H1 (cell line): Measurements from ENCODE around the gene GBF1. TPM values are rescaled to one million over a fixed set of nuclear protein-coding genes. Genes with fewer than 3 reads are reported as not detected.

ENCODE experiments used
- CTCF ChIA-PET: fragments of 300-600 bp; sonication (Branson Sonifier 250); formaldehyde crosslinking; loops from one replicate; lab custom pipeline; 2021; ENCODE audit not compliant: partially characterized antibody; lab: Charles Lee
- POLR2A ChIA-PET: fragments of 300-600 bp; sonication (Branson Sonifier 250); formaldehyde crosslinking; loops from one replicate; lab custom pipeline; 2021; ENCODE audit warnings: inconsistent platforms; ENCODE audit not compliant: partially characterized antibody; lab: Charles Lee
- DNase-seq, 2 experiments: peaks; one replicate each; pipeline versions ENCODE4 v3.0.0 to v3.0.0-alpha.2; 2010 to 2022; ENCODE audit warnings: low spot score in 2 of 2, low read depth in 1 of 2, mixed read lengths in 1 of 2
- FAIRE-seq: peaks from 2 replicates; lab custom pipeline; 2011; peaks lifted over from hg19 to GRCh38; lab: Jason Lieb, UNC
- H2AFZ ChIP-seq: 2 replicates; pipeline ENCODE4 v1.8.1; 2012; ENCODE audit warnings: low read length, inconsistent platforms
- H2AK5ac ChIP-seq: 2 replicates; pipeline ENCODE4 v1.6.1; 2013; ENCODE audit warnings: low read depth, low read length
- H2BK120ac ChIP-seq: replicated peaks from 2 replicates; pipeline ENCODE3; 2013; ENCODE audit warnings: low read depth, low read length, inconsistent platforms
- H2BK12ac ChIP-seq: 2 replicates; pipeline ENCODE4 v1.6.1; 2013; ENCODE audit warnings: low read depth, low read length
- H2BK15ac ChIP-seq: 2 replicates; pipeline ENCODE4 v1.6.1; 2013; ENCODE audit warnings: low read length
- H2BK20ac ChIP-seq: 2 replicates; pipeline ENCODE4 v1.6.1; 2013; ENCODE audit warnings: low read length
- H2BK5ac ChIP-seq: 2 replicates; pipeline ENCODE4 v1.6.1; 2013; ENCODE audit warnings: low read depth, low read length
- H3K14ac ChIP-seq: 2 replicates; pipeline ENCODE4 v1.6.1; 2013; ENCODE audit warnings: inconsistent platforms; ENCODE audit not compliant: insufficient read length
- H3K18ac ChIP-seq: 2 replicates; pipeline ENCODE4 v1.6.1; 2013; ENCODE audit warnings: low read length; ENCODE audit errors: extremely low read depth
- H3K23ac ChIP-seq: 2 replicates; pipeline ENCODE4 v1.6.1; 2013; ENCODE audit warnings: inconsistent platforms; ENCODE audit not compliant: insufficient read length
- H3K23me2 ChIP-seq: 2 replicates; pipeline ENCODE4 v1.6.1; 2013; ENCODE audit warnings: low read depth, low read length
- H3K27ac ChIP-seq: 2 replicates; pipeline ENCODE4 v1.6.1; 2011; ENCODE audit warnings: low read depth, low read length, inconsistent platforms
- H3K27me3 ChIP-seq, 4 experiments: replicated peaks in 1 of 4; 1 replicate in 1 of 4; 2 replicates in 3 of 4; pipeline versions ENCODE4 v1.6.1 to v1.8.1; 2011 to 2013; ENCODE audit warnings: low read length in 3 of 4, mild to moderate bottlenecking in 3 of 4, inconsistent platforms in 2 of 4, mixed read lengths in 2 of 4, moderate library complexity in 1 of 4; ENCODE audit not compliant: control insufficient read depth in 3 of 4, insufficient read depth in 3 of 4; ENCODE audit errors: extremely low read depth in 1 of 4
- H3K36me3 ChIP-seq, 4 experiments: 2 replicates each; pipeline versions ENCODE4 v1.6.1 to v1.8.1; 2011 to 2013; ENCODE audit warnings: mild to moderate bottlenecking in 4 of 4, low read length in 3 of 4, moderate library complexity in 2 of 4, control low read depth in 1 of 4, inconsistent platforms in 1 of 4; ENCODE audit not compliant: insufficient read depth in 4 of 4, control insufficient read depth in 2 of 4
- H3K4ac ChIP-seq: replicated peaks from 2 replicates; pipeline ENCODE3; 2013; ENCODE audit warnings: low read length, low read depth, mixed read lengths, inconsistent platforms; ENCODE audit not compliant: insufficient read length
- H3K4me1 ChIP-seq, 4 experiments: replicated peaks in 1 of 4; 1 replicate in 1 of 4; 2 replicates in 3 of 4; pipeline versions ENCODE4 v1.6.1 to v1.8.1; 2011 to 2013; ENCODE audit warnings: low read length in 3 of 4, inconsistent platforms in 2 of 4, mixed read lengths in 1 of 4; ENCODE audit not compliant: insufficient read depth in 4 of 4, control insufficient read depth in 3 of 4
- H3K4me2 ChIP-seq, 2 experiments: 2 replicates each; pipeline versions ENCODE4 v1.6.1 to v1.8.1; 2011 to 2013; ENCODE audit warnings: low read depth in 2 of 2, low read length in 2 of 2, control low read depth in 1 of 2, inconsistent platforms in 1 of 2, mild to moderate bottlenecking in 1 of 2; ENCODE audit not compliant: insufficient read depth in 1 of 2
- H3K4me3 ChIP-seq, 4 experiments: fragments of 200-600, 300-600 bp in 1 of 4; sonication (generic), shearing (Covaris generic), sonication (Bioruptor Twin) in 1 of 4; 2 replicates each; pipeline versions ENCODE4 v1.5.1 to v1.8.1; 2011 to 2016; ENCODE audit warnings: low read length in 4 of 4, low read depth in 3 of 4, control low read depth in 2 of 4, inconsistent platforms in 2 of 4, mild to moderate bottlenecking in 2 of 4, mixed read lengths in 1 of 4, moderate library complexity in 1 of 4; ENCODE audit not compliant: insufficient read depth in 2 of 4; ENCODE audit errors: extremely low read depth in 1 of 4
- H3K56ac ChIP-seq: replicated peaks from 2 replicates; pipeline ENCODE3; 2013; ENCODE audit warnings: low read depth, mild to moderate bottlenecking, mixed read lengths, low read length, inconsistent platforms; ENCODE audit not compliant: insufficient read length
- H3K79me1 ChIP-seq: 2 replicates; pipeline ENCODE4 v1.6.1; 2013; ENCODE audit warnings: low read depth, low read length, control low read depth
- H3K79me2 ChIP-seq, 2 experiments: 2 replicates each; pipeline versions ENCODE4 v1.6.1 to v1.8.1; 2012 to 2013; ENCODE audit warnings: low read length in 2 of 2, mild to moderate bottlenecking in 2 of 2, inconsistent platforms in 1 of 2; ENCODE audit not compliant: insufficient read depth in 2 of 2, control insufficient read depth in 1 of 2
- H3K9ac ChIP-seq, 4 experiments: replicated peaks in 1 of 4; 1 replicate in 1 of 4; 2 replicates in 3 of 4; pipeline versions ENCODE4 v1.6.1 to v1.8.1; 2011 to 2013; ENCODE audit warnings: low read depth in 3 of 4, low read length in 3 of 4, control low read depth in 2 of 4, mild to moderate bottlenecking in 2 of 4, moderate library complexity in 2 of 4, inconsistent platforms in 1 of 4; ENCODE audit errors: extremely low read depth in 1 of 4
- H3K9me3 ChIP-seq, 2 experiments: 2 replicates each; pipeline versions ENCODE4 v1.6.1 to v1.8.1; 2012 to 2013; ENCODE audit warnings: mild to moderate bottlenecking in 2 of 2, moderate library complexity in 2 of 2, control low read depth in 1 of 2, inconsistent platforms in 1 of 2, low read depth in 1 of 2, low read length in 1 of 2, mixed read lengths in 1 of 2; ENCODE audit not compliant: insufficient read depth in 2 of 2
- H4K20me1 ChIP-seq, 2 experiments: replicated peaks in 1 of 2; 2 replicates each; pipeline versions ENCODE3 to v1.8.1; 2011 to 2013; ENCODE audit warnings: inconsistent platforms in 2 of 2, low read length in 2 of 2, mild to moderate bottlenecking in 1 of 2; ENCODE audit not compliant: insufficient read depth in 2 of 2, control insufficient read depth in 1 of 2
- H4K5ac ChIP-seq: 2 replicates; pipeline ENCODE4 v1.6.1; 2013; ENCODE audit warnings: low read length, low read depth, mixed read lengths, inconsistent platforms; ENCODE audit not compliant: insufficient read length
- H4K8ac ChIP-seq: 2 replicates; pipeline ENCODE4 v1.8.0; 2013; ENCODE audit warnings: mild to moderate bottlenecking, moderate library complexity, low read length, inconsistent platforms; ENCODE audit not compliant: insufficient read depth; ENCODE audit errors: extremely low read depth
- H4K91ac ChIP-seq: replicated peaks from 2 replicates; pipeline ENCODE3; 2013; ENCODE audit warnings: low read length, mixed read lengths, inconsistent platforms; ENCODE audit not compliant: insufficient read length
- RAD21 ChIP-seq, 2 experiments: IDR thresholded peaks in 1 of 2; conservative IDR thresholded peaks in 1 of 2; 2 replicates each; pipeline ENCODE4 v1.6.1; 2011; ENCODE audit warnings: low read depth in 2 of 2, low read length in 2 of 2, improper control_type of control experiment in 1 of 2, inconsistent platforms in 1 of 2, mild to moderate bottlenecking in 1 of 2, moderate library complexity in 1 of 2
- TAF7 ChIP-seq: optimal IDR thresholded peaks from 2 replicates; pipeline ENCODE3; 2011; ENCODE audit warnings: low read depth, mild to moderate bottlenecking, inconsistent platforms, low read length, moderate library complexity, borderline replicate concordance
- WGBS, 2 experiments: shearing (Covaris generic) in 1 of 2; methylation state at CpG; one replicate each; pipeline versions ENCODE4 v1.1.6 to v1.1.7; 2013 to 2015; ENCODE audit warnings: low lambda C conversion rate in 2 of 2, mixed read lengths in 2 of 2, inconsistent platforms in 1 of 2, low coverage in 1 of 2, missing lambda C conversion rate in 1 of 2; ENCODE audit not compliant: insufficient replicate concordance in 2 of 2, insufficient coverage in 1 of 2, insufficient read length in 1 of 2; ENCODE audit errors: extremely low coverage in 1 of 2, missing lambda C conversion rate in 1 of 2; 5-methylcytosine and 5-hydroxymethylcytosine counted together
- polyA plus RNA-seq, 7 experiments: library from polyadenylated mRNA; depleted of rRNA in 3 of 7; stranded (reverse) in 5 of 7; unstranded in 2 of 7; fragments of >200 nt in 5 of 7; fragments of 200-250 nt in 2 of 7; gene quantifications; 1 replicate in 5 of 7; 2 replicates in 1 of 7; 4 replicates in 1 of 7; pipeline versions ENCODE4 v1.2.1 to v1.2.3, GENCODE V29; 2011 to 2013; ENCODE audit warnings: missing spikeins in 2 of 7, mixed read lengths in 2 of 7
- total RNA-seq: library from RNA; stranded (reverse); fragmentation: NEBNext Ultra II Directional; extraction: Animal tissue kit (Norgen Biotek cat#: 25700); gene quantifications from 2 replicates; pipeline ENCODE4 v1.2.1, GENCODE V29; 2021
- TF ChIP-seq, protein P1 (sequence below), 3 experiments: IDR thresholded peaks; 1 replicate in 2 of 3; 2 replicates in 1 of 3; pipeline versions ENCODE4 v1.5.1 to v1.6.1; 2011; ENCODE audit warnings: low read length in 3 of 3, mild to moderate bottlenecking in 3 of 3, inconsistent platforms in 2 of 3, low read depth in 1 of 3, moderate library complexity in 1 of 3; ENCODE audit not compliant: insufficient read depth in 1 of 3; ENCODE audit errors: control extremely low read depth in 1 of 3

Gene GBF1
- total and polyA plus RNA-seq, 2 of the 8 experiments (the other 6 are each of a cell fraction or from before 2014, with no cell fraction given), result 11.0 to 25.5 TPM

DNA sequence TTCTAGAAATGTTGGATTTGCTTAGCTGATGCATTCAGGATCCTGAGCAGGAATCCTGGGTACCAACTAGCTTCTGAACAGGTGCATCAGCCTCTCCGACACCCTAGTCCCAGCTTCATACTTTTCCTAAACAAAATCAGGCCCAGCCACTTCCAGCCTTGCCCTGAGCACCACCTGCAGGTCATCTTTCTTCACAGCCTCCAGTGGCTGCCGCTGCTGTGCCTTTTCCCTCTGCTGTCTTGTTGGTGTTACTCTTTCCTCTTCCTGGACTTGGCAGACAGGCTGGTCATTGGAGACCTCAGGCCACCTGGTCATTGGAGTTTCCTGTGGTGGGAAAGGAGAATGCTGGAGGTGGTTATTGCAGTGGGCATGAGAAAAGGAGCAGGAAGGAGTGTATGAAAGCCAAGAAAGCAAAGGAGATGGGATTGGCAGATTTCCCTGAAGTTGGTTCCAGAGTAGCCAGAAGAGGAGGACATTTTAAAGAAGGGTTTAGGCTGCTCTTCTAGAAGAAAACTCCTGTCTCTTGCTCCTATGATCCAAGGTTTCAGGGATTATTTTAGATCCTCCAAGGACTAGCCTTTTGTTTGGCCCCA is 102.0 kb downstream of the GBF1 start:
- 64% methylated on average over 2 of the region's 2 CpGs; no CpG with 5 or more reads in 1 of the 2 experiments for WGBS, 2 experiments
- ChIA-PET CTCF (interaction anchor here (0.6 to 23.3 kb wide), 31 partner anchors 8 to 224 kb away, joined by 3 to 862 read pairs (median 4); partner anchors contain the start of genes ELOVL3 and PITX3), POLR2A (interaction anchor here (0.9 to 1.0 kb wide), 2 partner anchors 116 to 118 kb away, joined by 3 to 4 read pairs; no protein-coding TSS in a partner anchor)
- H3K79me1 ChIP-seq, result no peaks in the 10 kb centered on the region
- H3K4me1 ChIP-seq, result peaks cover 0 to 5% (median 4%) of the 10 kb centered on the region in 4 experiments; a peak in 4 of 7 replicates
- peaks cover 21 to 22% of the 10 kb centered on the region in 2 experiments for H4K20me1 ChIP-seq
- H2BK120ac ChIP-seq, result no peak overlapping the region
- H4K91ac ChIP-seq, result no peak overlapping the region
- peaks cover 0 to 4% (median 2%) of the 10 kb centered on the region in 4 experiments; a peak in 2 of 8 replicates for H3K36me3 ChIP-seq
- no peak overlapping the region for H3K9ac ChIP-seq
- FAIRE-seq, result no peak
- no peak overlapping the region for H3K4me3 ChIP-seq
- no peak overlapping the region for H4K5ac ChIP-seq
- no peak overlapping the region for H2BK12ac ChIP-seq
- H2BK5ac ChIP-seq, result no peak overlapping the region
- no peak overlapping the region for H2AK5ac ChIP-seq
- no peak overlapping the region for H4K8ac ChIP-seq
- TF ChIP-seq RAD21 (IDR thresholded peaks at IDR 0.05 in 1 of 2, conservative IDR thresholded peaks at IDR 0.05 in 1 of 2; ENCODE audit: low read depth in 2 of 2, low read length in 2 of 2) (peak; percentile 91 to 93), TAF7 (no peak)
- TF ChIP-seq, protein P1, sequence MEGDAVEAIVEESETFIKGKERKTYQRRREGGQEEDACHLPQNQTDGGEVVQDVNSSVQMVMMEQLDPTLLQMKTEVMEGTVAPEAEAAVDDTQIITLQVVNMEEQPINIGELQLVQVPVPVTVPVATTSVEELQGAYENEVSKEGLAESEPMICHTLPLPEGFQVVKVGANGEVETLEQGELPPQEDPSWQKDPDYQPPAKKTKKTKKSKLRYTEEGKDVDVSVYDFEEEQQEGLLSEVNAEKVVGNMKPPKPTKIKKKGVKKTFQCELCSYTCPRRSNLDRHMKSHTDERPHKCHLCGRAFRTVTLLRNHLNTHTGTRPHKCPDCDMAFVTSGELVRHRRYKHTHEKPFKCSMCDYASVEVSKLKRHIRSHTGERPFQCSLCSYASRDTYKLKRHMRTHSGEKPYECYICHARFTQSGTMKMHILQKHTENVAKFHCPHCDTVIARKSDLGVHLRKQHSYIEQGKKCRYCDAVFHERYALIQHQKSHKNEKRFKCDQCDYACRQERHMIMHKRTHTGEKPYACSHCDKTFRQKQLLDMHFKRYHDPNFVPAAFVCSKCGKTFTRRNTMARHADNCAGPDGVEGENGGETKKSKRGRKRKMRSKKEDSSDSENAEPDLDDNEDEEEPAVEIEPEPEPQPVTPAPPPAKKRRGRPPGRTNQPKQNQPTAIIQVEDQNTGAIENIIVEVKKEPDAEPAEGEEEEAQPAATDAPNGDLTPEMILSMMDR (IDR thresholded peaks at IDR 0.05; ENCODE audit: control extremely low read depth in 1 of 3, insufficient read depth in 1 of 3, low read depth in 1 of 3, low read length in 3 of 3), result peak; percentile 87 to 95 (median 93)
- H3K56ac ChIP-seq, result no peak overlapping the region
- H3K23ac ChIP-seq, result no peak overlapping the region
- H3K27ac ChIP-seq, result no peak overlapping the region
- no peak overlapping the region for H3K14ac ChIP-seq
- H3K18ac ChIP-seq, result no peak overlapping the region
- H2AFZ ChIP-seq, result no peak overlapping the region
- H3K4ac ChIP-seq, result no peak overlapping the region
- H3K23me2 ChIP-seq, result 0 out of 2 replicates have a peak, but pooled peaks cover under 1% of the 10 kb centered on the region
- DNase-seq, result peak; percentile 43 to 54
- no peak overlapping the region for H2BK20ac ChIP-seq
- no peaks in the 10 kb centered on the region for H3K79me2 ChIP-seq
- H2BK15ac ChIP-seq, result no peak overlapping the region
- H3K9me3 ChIP-seq, result no peaks in the 10 kb centered on the region
- H3K27me3 ChIP-seq, result peaks cover 10 to 24% (median 20%) of the 10 kb centered on the region in 4 experiments
- no peak overlapping the region for H3K4me2 ChIP-seq
